Measurements from ENCODE around the gene TRPM5.

DNA sequence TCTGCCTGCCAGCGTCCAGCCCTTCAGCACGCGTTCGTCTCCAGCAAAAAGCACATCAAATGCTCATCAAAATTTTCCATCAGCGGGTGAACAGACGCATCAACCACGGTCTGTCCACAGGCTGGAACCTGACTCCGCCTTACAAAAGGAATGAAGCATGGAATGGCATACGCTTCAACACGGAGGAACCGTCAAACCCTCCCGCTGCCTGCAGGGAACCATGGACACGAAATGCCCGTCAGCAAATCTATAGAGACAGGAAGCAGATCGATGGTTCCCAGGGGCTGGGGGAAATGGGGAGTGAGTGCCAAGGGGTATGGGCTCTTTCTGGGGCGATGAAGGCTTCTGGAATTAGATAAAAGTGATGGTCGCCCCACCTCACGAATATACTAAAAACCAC is 27.5 kb downstream of the TRPM5 start:
- TF ChIP-seq EZH2 (IDR thresholded peaks at IDR 0.05; ENCODE audit: low read length) = no peak
- TF ChIP-seq, protein P1, sequence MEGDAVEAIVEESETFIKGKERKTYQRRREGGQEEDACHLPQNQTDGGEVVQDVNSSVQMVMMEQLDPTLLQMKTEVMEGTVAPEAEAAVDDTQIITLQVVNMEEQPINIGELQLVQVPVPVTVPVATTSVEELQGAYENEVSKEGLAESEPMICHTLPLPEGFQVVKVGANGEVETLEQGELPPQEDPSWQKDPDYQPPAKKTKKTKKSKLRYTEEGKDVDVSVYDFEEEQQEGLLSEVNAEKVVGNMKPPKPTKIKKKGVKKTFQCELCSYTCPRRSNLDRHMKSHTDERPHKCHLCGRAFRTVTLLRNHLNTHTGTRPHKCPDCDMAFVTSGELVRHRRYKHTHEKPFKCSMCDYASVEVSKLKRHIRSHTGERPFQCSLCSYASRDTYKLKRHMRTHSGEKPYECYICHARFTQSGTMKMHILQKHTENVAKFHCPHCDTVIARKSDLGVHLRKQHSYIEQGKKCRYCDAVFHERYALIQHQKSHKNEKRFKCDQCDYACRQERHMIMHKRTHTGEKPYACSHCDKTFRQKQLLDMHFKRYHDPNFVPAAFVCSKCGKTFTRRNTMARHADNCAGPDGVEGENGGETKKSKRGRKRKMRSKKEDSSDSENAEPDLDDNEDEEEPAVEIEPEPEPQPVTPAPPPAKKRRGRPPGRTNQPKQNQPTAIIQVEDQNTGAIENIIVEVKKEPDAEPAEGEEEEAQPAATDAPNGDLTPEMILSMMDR (optimal IDR thresholded peaks at IDR 0.05 in 1 of 3, IDR thresholded peaks at IDR 0.05 in 1 of 3, conservative IDR thresholded peaks at IDR 0.05 in 1 of 3; ENCODE audit: extremely low read depth in 1 of 3, insufficient read depth in 2 of 3, low read length in 3 of 3) = no peak
